Activated T-cell treated with anti-CD3 and anti-CD28 coated beads for 4 hours (primary cell): ENCODE measurements around the gene HAGH.
A peak's percentile ranks its signal among the peaks of the same experiment; 100 is the strongest.

Experiments used
- DNase-seq: peaks from one replicate; pipeline ENCODE4 v3.0.0-alpha.2; 2020

Gene HAGH

DNA sequence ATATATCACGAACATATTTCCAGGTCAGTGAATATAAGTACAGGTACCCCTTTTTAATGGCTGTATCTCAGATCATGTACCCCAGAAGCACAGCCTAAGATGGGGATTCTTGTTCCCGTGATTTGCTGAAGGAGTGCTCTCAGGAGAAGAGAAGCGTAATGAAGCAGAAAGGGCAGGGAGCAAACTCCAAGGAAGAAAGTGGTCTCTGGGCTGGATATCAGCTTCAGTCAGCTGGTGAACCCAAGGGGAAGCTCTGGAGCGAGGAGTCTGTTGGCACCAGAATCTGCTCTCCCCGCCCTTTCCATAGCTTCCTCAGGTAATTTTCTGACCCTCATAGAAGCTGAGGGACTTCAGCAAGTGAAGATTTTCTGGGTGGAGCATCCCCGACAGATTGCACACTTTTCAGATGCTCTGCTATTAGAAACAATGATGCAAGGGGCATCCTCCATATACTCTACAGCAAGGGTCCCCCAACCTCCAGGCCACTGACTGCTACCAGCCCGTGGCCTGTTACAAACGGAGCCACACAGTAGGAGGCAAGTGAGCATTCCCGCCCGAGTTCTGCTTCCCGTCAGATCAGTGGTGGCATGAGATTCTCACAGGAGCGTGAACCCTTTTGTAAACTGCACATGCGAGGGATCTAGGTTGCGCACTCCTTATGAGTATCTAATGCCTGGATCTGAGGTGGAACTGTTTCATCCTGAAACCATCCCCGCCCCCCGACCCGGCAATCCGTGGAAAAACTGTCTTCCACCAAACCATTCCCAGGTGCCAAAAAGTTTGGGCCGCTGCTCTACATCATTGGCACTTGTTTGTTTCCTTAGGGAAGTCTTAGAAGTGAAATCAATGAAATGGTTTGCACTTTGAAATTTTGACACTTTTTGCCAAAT is 4.8 kb upstream of the HAGH start:
- DNase-seq, result no peak

DNA sequence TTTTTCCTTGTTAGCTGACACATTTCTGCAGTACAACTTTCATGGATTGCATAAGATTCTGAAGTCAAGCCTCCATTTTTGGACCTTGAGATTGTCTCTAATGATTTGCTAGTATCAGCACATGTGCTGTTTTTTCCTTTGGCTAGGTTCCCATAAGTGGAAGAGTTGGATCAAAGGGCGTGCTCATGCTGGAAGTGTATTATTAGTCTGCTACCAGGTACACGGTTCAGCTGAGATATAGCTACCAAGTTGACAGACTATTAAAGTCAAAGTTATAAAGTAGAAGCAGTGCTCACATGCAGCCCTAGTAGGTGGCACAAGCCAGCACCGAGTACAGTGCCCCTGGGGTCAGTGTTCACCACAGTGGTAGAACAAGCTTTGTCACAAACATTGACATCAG is 3.6 kb upstream of the HAGH start:
- DNase-seq, result no peak

DNA sequence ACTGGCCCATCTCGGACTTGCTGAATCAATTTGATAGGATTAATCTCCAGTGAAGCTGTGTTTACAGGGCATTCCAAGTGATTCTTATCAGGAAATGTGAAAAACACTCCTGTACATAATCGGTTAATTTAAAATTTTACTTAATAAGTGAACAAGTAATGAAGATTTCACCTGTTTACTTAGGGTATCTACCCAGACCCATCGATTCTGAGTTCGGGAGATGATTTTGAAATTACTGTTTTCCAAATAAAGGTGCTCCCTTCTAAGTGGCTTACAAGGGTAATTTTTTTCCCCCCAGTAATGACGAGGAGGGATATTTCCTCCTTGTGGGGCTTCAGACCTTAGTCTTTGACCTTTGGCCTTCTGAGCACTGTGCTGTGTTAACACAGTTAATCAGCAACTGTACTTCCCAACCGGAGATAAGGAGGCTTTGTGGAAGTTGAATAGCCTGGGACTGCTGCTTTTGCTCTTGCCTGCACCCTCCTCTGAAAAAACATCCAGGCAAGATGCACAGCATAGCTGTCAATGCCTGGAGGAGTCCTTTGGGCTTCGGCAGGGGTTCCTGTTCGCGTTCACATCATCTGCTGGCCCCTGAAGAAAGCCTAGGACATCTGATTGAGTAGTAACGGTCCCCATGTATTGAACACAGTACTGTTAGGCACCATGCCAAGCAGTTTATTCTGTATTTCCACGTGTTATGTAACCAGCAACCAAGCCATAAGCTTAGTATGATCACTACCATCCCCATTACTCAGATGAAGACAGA is 2.2 kb upstream of the HAGH start:
- DNase-seq, result no peak

DNA sequence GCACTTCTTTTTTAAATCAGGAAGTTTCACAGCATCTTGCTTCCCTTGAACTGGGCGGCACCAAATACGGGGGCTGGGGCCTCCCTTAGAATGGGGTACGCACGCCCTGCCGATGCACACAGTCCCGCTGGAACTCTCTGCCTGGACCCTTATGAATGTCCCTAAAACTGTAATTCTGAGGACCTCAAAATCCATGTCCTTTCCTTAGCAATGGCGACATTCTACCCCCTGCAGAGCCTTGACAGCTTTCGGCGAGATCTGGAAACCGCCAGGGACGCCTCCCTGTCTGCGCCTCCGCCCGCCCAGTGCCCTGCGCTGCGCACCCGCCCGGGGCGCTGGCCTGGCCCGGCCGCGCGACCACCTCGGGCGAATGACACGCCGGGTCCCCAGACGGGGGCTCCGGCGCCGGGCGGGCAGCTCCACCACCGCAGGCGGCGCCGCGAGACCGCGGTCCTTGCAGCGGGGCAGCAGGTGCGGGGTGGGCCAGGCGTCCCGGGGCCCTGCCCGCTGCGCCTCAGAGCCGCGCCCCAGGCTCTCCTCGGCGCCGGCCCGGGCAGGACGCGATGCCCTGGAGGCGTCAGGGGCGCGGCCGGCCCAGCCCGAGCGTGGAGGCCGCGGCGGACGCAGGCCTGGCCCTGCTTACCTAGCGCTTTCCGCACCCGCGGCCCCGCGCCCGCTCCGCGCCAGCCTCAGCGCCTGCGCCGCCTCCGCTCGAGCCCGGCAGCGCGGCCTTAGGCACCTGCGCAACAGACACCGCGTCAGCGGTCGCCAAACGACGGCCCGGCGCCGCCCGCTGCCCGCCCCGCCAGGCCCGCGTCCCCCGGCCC is 548 bp downstream of the HAGH start:
- DNase-seq, result peak; percentile 42

DNA sequence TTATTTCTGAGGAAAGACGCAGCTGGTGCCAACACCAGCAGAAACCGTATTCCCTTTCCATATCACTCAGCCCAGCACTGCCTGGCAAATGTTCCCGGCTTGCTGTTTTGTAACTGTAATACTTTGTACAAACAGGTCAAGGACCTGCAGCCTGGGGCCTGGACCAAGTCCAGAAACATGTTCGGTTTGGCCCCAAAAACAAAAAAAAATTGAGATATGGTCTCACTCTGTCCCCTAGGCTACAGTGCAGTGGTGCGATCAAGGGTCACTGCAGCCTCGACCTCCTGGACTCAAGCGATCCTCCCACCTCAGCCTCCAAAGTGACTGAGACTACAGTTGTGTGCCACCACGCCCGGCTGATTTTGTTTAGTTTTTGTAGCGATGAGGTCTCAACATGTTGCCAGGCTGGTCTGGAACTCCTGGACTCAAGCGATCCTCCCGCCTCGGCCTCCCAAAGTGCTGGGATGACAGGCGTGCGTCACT is 1.2 kb downstream of the HAGH start:
- DNase-seq, result no peak

DNA sequence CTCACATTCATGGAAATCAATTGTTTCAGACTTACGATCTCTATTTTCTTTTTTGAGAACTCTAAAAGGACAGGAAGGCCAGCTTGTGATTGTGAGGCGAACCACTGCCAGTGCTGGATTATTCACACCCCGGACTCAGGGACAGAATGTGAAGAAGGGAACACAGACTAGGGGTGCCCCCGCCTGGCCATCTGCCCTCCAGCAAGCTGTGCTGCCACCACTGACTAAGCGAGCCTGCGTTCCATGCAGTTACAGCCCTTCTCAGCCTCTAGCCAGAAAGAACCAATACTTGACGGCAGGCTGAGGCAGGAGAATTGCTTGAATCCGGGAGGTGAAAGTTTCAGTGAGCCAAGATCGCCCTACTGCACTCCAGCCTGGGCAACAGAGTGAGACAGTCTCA is 2.8 kb downstream of the HAGH start:
- no peak for DNase-seq

DNA sequence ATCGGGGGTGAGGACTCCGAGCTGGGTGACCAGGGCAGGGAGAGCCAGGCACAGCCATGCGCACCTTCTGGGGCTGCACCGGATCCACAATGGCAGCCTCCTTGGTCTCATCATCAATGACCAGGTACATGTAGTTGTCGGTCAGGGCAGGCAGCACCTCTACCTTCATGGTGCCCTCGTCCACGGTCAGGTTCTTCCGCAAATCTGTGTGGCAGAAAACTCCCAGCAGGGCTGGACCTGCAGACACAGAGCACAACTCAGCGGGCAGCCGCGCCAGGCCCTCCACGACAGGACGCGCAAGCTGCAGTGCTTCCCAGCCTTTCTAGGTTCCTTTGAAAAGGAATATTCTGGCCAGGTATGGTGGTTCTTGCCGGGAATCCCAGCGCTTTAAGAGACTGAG is 3.8 kb downstream of the HAGH start:
- DNase-seq, result no peak

DNA sequence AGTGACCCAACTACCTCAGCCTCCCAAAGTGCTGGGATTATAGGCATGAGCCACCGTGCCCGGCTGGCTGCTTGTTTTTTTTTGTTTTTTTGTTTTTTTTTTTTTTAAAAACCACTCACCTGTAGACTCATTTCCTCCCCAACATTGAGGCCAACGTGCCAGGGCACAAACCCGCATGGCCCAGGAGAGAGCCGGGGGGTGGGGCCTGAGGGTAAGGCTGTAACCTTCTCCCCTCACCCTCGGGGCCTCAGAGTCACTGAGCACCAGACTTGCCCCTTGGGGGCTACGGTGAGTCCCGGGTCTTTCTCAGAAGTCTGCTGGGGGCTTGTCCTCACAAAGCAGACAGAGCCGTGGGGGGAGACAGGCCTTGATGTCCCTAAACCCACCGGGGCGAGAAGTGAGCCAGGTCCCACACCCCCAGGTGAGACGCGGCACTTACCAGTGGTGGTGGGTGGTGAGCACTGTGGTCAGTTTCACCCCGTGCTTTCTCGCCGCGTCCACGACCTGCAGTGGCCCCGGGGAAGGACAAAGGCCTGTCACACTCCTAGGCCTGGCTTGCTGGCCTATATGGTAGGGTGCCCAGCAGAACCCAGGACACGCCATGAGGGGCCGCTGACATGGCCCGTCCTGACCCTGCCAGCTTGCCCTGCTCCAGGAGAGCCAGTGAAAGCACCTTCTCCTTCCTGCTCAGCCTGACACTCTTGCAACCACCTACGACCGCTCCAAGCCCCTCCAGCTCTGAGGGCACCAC is 4.6 kb downstream of the HAGH start:
- no peak for DNase-seq

DNA sequence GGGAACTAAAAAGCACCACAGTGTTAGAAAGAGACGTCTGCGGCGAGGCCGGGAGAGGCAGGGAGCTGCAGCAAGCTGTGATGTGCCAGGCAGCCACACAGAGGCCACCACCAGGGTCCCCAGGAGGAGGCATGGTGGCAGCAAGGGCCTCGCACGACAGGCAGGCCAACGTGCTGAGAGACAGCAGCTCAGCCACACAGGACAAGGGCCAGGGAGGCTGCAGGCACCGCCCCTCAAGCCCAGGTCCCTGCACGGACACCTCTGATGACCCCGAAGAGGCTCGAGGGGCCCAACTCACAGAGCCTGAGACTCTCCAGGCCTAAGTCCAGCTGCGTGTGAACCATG is 5.7 kb downstream of the HAGH start:
- DNase-seq, result no peak

DNA sequence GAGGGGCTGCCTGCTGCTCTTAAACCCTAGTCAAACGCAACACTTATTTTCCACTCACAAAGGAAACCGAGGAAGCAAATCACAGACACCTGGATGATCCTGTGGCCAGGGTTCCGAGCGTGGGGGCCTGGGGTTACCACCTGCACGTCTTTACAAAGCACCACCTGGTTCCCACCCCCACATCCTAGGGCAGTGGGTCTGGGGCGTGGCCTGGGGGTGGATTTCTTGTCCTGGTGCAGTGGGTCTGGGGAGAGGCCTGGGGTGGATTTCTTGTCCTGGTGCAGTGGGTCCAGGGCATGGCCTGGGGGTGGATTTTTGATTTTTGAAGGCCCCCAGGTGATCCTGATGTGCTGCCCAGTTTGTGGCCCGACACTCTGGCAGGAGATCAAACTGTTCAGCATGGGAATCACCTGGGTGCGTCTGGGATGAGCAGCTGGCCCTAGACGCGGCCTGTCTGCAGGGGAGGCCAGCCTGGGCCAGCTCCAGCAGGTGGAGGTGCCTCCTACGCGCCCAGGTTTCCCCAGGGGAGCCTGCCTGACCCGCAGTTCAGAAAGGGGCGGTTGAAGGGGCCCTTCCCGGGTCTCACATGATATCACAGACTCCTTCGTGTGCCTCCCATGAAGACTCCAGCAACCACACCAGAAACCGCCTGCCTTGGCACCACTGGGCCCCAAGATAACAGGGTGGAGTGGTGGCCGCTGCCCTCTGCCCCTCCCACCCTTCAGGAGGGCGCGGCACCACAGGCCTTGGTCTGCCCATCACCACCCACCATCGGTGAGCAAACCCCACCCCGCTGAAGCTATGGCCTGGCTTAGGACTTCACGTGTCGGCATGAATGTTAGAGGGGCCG is 6.3 kb downstream of the HAGH start:
- DNase-seq, result no peak

DNA sequence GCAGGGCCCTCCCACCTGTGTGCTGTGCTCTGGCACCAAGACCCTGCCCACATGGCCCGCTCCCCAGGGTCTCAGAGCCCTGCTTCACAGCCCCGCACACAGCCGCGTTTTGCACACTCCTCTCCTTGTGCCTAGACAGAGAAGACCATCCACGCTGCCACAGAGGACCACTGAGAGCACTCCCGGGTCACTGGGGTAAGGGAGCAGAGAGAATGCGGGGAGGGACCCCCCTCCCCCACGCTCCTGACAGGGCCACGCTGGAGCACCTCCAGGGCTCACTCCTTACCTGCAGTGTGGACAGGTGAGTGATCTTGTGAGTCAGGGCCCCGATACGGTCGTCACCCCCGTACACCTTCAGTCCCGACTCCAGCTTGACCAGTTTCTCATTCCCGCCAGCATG is 7.0 kb downstream of the HAGH start:
- DNase-seq, result no peak

DNA sequence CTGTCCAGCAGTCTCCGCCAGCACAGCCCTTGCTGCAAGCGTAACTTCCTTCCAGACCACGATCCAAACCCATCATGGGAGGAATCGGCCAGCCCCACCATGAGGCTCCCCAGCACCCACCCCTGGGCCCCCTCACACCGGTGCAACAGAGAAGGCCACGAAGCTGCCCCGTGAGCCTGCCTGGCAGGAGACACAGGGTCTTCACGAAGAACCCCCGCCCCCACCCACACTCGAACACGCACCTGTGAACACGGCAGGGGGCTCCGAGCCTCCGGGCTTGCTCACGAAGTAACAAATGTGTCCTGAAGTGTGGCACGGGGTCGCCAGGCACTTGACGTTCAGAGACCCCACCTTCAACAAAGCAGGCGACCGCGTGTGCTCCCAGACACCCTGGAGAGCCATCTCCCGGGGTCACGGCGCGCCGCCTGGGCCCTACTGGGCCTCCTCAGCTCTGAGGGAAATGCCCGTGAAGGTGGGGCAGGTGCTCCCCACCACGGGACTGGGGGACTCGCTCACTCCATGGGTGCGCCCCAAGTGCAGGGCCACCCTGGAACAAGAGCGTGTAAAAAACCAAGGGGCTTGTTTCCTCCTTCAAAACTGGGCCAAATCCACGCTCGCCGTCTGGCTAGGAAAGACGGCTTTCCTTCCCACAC is 7.6 kb downstream of the HAGH start:
- DNase-seq, result no peak

DNA sequence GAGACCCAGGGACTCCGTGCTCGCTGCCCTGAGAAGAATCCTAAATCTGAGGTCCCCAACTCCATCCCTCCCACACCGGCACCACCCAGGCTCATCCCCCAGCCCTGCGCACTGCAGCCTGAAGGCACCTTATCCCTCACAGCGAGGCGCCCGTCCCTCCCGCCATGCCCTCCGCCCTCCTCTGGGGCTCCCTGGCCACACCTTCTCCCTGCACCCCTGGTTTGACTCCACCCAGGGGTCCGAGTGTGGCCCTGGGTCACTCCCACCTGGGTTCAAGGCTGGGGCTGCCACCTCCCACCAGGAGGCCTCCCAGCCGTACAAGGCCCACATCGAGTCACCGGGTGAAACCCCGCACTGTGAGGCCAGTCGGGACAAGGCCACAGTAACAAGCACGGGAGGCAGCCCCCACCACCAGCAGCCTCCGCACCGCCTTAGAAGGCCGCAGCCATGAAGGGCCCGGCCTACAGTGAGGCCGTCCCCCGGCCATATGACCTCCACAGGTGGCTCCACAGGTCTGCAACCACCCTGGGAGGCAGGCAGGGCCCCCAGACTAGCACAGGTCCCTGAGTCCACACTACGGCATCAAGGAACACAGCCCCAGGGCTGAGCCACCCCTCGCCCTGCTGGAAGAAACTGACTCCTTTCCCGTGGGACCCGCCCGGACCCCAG is 8.3 kb downstream of the HAGH start:
- no peak for DNase-seq

DNA sequence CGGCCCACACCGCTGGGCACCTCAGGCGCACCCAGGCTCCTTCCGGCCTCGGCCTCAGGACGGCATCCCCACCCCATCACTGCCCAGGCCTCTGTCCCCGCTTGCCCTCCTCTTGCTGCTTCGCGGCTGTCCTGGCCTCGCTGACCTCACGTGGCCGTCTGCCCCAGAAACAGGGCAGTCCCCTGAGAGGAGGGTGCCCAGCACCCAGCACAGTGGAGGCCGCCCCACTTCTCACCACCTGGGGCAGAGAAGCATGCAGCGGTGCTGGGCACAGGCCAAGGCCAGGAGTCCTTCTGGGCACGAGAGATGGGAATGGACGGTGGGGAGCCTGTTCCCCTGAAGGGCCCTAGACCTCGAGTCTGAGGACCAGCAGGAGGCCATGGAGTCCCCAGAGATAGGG is 8.9 kb downstream of the HAGH start:
- no peak for DNase-seq

DNA sequence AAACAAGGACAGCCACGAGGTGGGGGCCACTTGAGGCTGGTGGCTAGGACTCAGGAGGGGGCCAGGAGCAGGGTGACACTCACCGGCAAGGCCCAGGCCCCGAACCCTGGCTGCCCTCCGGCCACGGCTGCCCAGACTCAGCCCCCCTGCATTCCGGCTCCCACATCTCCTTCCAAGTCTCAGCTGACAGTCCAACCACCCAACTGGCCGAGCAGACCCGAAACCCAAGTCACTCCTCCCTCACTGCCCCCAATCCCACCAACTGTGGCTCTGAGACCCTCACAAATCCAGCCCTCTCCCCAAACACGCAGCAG is 9.4 kb downstream of the HAGH start:
- no peak for DNase-seq

DNA sequence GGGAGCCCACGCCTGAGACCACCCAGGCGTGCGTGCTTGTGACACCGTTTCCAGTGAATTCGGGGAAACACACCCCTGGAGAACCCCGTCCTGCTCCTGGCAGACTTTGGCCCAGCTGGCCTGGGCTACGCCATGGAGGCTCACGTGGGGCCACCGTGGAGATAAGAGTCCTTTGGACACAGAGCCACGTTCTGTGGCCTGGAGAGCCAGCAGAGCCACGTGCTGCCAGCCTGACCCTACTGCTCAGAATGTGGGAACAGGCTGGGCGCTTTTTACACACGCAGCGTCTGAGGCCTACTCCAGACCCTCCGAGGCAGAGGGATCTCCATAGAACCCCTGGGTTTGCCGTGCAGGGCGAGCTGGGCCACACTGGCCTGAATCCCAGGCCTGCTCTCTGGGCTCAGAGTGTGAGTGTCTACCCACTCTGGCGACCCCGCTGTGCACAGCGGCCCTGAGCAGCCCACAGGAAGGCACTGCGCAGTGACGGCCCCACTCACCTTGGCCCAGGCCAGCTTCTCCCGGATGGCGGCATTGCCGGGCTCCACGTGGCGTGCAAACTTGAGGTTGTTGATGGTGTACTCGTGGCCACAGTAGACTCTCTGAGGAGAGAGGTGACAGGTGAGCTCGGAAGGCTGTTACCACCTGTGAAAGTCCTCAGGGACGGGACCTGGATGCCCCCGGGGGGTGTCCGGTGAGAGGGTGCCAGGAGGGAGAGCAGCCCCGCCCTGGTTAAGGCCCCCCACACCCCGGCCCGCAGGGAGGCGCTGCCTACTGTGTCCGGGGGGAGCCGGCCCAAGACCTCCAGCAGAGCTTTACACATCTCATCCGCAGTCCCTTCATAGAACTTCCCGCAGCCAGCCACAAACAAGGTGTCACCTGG is 10.0 kb downstream of the HAGH start:
- DNase-seq, result no peak

DNA sequence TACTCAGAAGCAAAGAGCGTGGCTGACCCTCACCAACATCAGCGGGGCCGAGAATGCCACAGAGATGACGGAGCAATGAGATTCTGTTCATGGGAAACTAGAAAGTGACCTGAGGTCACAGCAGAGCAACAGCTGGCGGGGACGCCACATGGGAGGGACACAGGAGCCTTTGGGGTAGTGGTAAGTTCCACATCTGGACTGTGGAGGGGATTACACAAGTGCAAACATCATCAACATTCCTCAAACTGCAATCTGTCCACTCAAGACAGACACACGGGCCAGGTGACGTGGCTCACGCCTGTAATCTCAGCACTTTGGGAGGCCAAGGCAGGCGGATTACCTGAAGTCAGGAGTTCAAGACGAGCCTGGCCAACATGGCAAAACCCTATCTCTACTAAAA is 11.2 kb downstream of the HAGH start:
- DNase-seq, result no peak

DNA sequence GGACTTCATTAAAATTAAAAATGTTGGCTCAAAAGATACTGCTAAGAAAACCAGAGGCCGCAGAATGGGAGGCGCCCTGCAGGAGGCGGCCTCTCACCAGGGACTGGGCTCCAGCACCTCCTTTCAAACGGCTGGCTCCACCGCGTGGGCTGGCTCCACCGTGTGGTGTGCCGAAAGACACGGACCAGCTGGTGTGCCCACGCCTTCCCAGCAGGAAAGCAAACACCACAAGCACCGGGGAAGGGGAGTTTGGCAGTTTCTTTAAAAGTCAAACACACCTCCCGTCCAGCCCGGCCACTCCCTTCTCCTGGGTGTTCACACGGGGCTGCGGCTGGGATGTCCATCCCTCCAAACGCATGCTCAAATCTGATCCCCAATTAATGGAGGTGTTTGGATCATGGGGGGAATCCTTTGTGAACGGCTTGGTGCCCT is 13.9 kb downstream of the HAGH start:
- peak; percentile 31 for DNase-seq

DNA sequence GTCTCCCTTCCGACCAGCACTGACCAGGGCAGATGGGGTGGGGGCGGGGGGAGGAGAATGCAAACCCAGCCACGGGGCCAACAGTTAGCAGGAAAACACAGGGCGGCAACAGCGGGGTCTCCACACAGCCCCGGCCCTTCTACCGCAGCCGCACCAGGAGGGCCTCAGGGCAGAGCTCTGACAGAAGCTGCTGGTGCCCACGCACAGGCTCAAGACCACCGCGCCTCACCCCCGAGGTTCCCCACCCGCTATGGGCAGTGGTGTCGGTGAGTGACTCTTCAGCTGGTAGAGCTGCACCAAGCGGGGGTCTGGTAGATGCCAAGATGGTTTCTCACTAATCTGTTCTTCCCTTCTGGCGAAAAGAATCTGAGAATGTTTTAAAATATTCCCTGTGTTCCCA is 16.1 kb downstream of the HAGH start:
- no peak for DNase-seq

DNA sequence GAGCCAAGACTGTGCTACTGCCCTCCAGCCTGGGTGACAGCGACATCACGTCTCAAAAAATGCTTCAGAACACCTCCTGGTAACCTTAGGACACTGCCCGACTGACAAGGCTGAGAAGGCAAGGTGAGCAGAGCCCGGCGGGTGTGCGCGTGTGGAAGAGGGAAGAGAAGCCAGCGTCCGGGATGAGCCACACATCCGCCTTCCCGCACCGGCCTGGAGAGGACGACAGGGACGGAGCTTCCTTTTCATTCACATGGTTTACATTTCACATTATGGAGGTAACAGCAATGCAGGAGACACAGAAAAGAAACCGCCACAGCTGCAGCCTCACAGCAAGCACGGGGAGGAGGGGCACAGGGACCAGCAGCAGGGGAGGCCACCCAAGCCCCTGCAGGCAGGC is 16.5 kb downstream of the HAGH start:
- no peak for DNase-seq
